ENCODE data around the gene BTF3. TPM values are rescaled to one million over a fixed set of nuclear protein-coding genes. Genes with fewer than 3 reads are reported as not detected.
"Not testable (repeated sequence)": the region's sequence is repeated elsewhere in the genome, so short reads cannot be mapped to it uniquely, and the experiment has no call there.

BTF3 gene
- 508 TPM for total RNA-seq

- ATAC-seq: peak; percentile 99
- intact Hi-C loops (cut with DNase I): no loop called here
- peak; percentile 97 for DNase-seq (ENCODE audit: low spot score)
These were observed at the start of gene BTF3 for GRCh38 chr5:73498057-73498992. Gene BTF3 (plus strand): TSS chr5:73498442. CDS start chr5:73498668, 226 bp downstream.

- peak; percentile 96 for DNase-seq (ENCODE audit: low spot score)
- ATAC-seq: peak; percentile 97
- intact Hi-C loops (cut with DNase I): loop anchor here (5.0 to 10.0 kb wide), 2 partner anchors 146 to 214 kb away; no protein-coding TSS in a partner anchor
These were observed 49.6 kb upstream of the BTF3 start, which contains the start of gene FOXD1 for GRCh38 chr5:73448463-73449136. Gene FOXD1 (minus strand): TSS chr5:73448777. CDS start chr5:73448362, 415 bp downstream.

GRCh38 chr5:73450137-73450536 lies 48.1 kb upstream of the BTF3 start:
- ATAC-seq (no peak), DNase-seq (ENCODE audit: low spot score) (no peak)
- intact Hi-C loops (cut with DNase I): no loop called here

- no peak for ATAC-seq
- DNase-seq (ENCODE audit: low spot score): no peak
- intact Hi-C loops (cut with DNase I): no loop called here
These were observed 47.5 kb upstream of the BTF3 start for GRCh38 chr5:73450672-73451223.

GRCh38 chr5:73451224-73452130 lies 46.8 kb upstream of the BTF3 start:
- ATAC-seq (peak; percentile 64), DNase-seq (ENCODE audit: low spot score) (peak; percentile 91)
- intact Hi-C loops (cut with DNase I): no loop called here

GRCh38 chr5:73452215-73452614 lies 46.0 kb upstream of the BTF3 start:
- ATAC-seq: no peak
- no peak for DNase-seq (ENCODE audit: low spot score)
- intact Hi-C loops (cut with DNase I): no loop called here

GRCh38 chr5:73454379-73455036 lies 43.7 kb upstream of the BTF3 start:
- intact Hi-C loops (cut with DNase I): no loop called here
- DNase-seq (ENCODE audit: low spot score) (no peak), ATAC-seq (no peak)

- ATAC-seq; DNase-seq (ENCODE audit: low spot score); intact Hi-C loops (cut with DNase I): not testable (repeated sequence)
These were observed 41.8 kb upstream of the BTF3 start for GRCh38 chr5:73456462-73456861.

GRCh38 chr5:73459366-73459765 lies 38.9 kb upstream of the BTF3 start:
- DNase-seq (ENCODE audit: low spot score): no peak
- intact Hi-C loops (cut with DNase I): no loop called here
- no peak for ATAC-seq

GRCh38 chr5:73460133-73460532 lies 38.1 kb upstream of the BTF3 start:
- no peak for ATAC-seq
- intact Hi-C loops (cut with DNase I): no loop called here

GRCh38 chr5:73464016-73464745 lies 34.1 kb upstream of the BTF3 start:
- DNase-seq (ENCODE audit: low spot score) (no peak), ATAC-seq (peak; percentile 97)
- intact Hi-C loops (cut with DNase I): no loop called here

More at GRCh38 chr5:73460133-73460532, 38.1 kb upstream of the BTF3 start:
- DNase-seq (ENCODE audit: low spot score): no peak

- ATAC-seq; DNase-seq (ENCODE audit: low spot score); intact Hi-C loops (cut with DNase I): not testable (repeated sequence)
These were observed 29.6 kb upstream of the BTF3 start for GRCh38 chr5:73468638-73469037.

- no peak for ATAC-seq
- intact Hi-C loops (cut with DNase I): no loop called here
These were observed 28.4 kb upstream of the BTF3 start for GRCh38 chr5:73469878-73470277.

GRCh38 chr5:73471654-73472053 lies 26.6 kb upstream of the BTF3 start:
- intact Hi-C loops (cut with DNase I): no loop called here
- DNase-seq (ENCODE audit: low spot score) (no peak), ATAC-seq (no peak)

More at GRCh38 chr5:73469878-73470277, 28.4 kb upstream of the BTF3 start:
- DNase-seq (ENCODE audit: low spot score): no peak

- intact Hi-C loops (cut with DNase I): no loop called here
- DNase-seq (ENCODE audit: low spot score) (no peak), ATAC-seq (no peak)
These were observed 26.1 kb upstream of the BTF3 start for GRCh38 chr5:73472116-73472515.

- intact Hi-C loops (cut with DNase I): no loop called here
- ATAC-seq: no peak
- no peak for DNase-seq (ENCODE audit: low spot score)
These were observed 17.7 kb upstream of the BTF3 start for GRCh38 chr5:73480500-73480899.

GRCh38 chr5:73482383-73483136 lies 15.7 kb upstream of the BTF3 start:
- DNase-seq (ENCODE audit: low spot score) (no peak), ATAC-seq (no peak)
- intact Hi-C loops (cut with DNase I): no loop called here

Measured in sciatic nerve (tissue), 2 donors.